SIG-M5 (cell line): ENCODE data around the gene ZNF613.
"Not testable (repeated sequence)": the region's sequence is repeated elsewhere in the genome, so short reads cannot be mapped to it uniquely, and the experiment has no call there.

Source experiments
- DNase-seq: peaks from one replicate; lab custom pipeline; 2025; lab: John Stamatoyannopoulos, UW

The ZNF613 gene

GRCh38 chr19:51926784-51927741 is at the start of gene ZNF613:
Gene ZNF613 (plus strand): TSS chr19:51927472. CDS start chr19:51936221, 8,749 bp downstream.
- no peak for DNase-seq

- DNase-seq, result no peak
Measured at GRCh38 chr19:51882518-51882917, 44.8 kb upstream of the ZNF613 start.

- DNase-seq, result no peak
Measured at GRCh38 chr19:51884713-51885112, 42.6 kb upstream of the ZNF613 start.

GRCh38 chr19:51887522-51888498 is 39.5 kb upstream of the ZNF613 start, which contains the start of gene ZNF577:
Gene ZNF577 (minus strand): TSS chr19:51887951. CDS start chr19:51880382, 7,569 bp downstream.
- no peak for DNase-seq

GRCh38 chr19:51889934-51890333 is 37.3 kb upstream of the ZNF613 start:
- DNase-seq, result no peak

GRCh38 chr19:51891193-51891747 is 36.0 kb upstream of the ZNF613 start:
- DNase-seq, result no peak

GRCh38 chr19:51901860-51902259 is 25.4 kb upstream of the ZNF613 start:
- no peak for DNase-seq

- no peak for DNase-seq
Measured at GRCh38 chr19:51903192-51903591, 24.1 kb upstream of the ZNF613 start.

GRCh38 chr19:51904331-51905165 is 22.7 kb upstream of the ZNF613 start, which contains the start of gene ZNF649:
Gene ZNF649 (minus strand): TSS chr19:51905017. CDS start chr19:51900107, 4,910 bp downstream.
- no peak for DNase-seq

GRCh38 chr19:51905206-51905605 is 22.1 kb upstream of the ZNF613 start:
- DNase-seq, result no peak

GRCh38 chr19:51905639-51906038 is 21.6 kb upstream of the ZNF613 start:
- not testable (repeated sequence) for DNase-seq

- not testable (repeated sequence) for DNase-seq
Measured at GRCh38 chr19:51906108-51906507, 21.2 kb upstream of the ZNF613 start.

GRCh38 chr19:51907981-51908380 is 19.3 kb upstream of the ZNF613 start:
- not testable (repeated sequence) for DNase-seq

- no peak for DNase-seq
Measured at GRCh38 chr19:51915324-51915867, 11.9 kb upstream of the ZNF613 start.

- no peak for DNase-seq
Measured at GRCh38 chr19:51916167-51916566, 11.1 kb upstream of the ZNF613 start.

GRCh38 chr19:51919606-51920005 is 7.7 kb upstream of the ZNF613 start:
- DNase-seq, result no peak

- DNase-seq, result no peak
Measured at GRCh38 chr19:51921949-51922348, 5.3 kb upstream of the ZNF613 start.

- DNase-seq, result no peak
Measured at GRCh38 chr19:51926426-51926783, 867 bp upstream of the ZNF613 start.

GRCh38 chr19:51927859-51928258 is 587 bp downstream of the ZNF613 start:
- DNase-seq, result no peak

GRCh38 chr19:51931921-51932320 is 4.6 kb downstream of the ZNF613 start:
- no peak for DNase-seq

GRCh38 chr19:51938936-51939335 is 11.7 kb downstream of the ZNF613 start:
- DNase-seq, result no peak
